ENCODE measurements around the gene FGD2.

Gene FGD2

GRCh38 chr6:36969988-36970891, 35.2 kb upstream of the FGD2 start:
- Histone ChIP-seq H3K27me3 (ENCODE audit: insufficient read depth, low read length) (no peaks in the 10 kb centered on the region), H3K9me2 (ENCODE audit: low read depth, low read length) (no peaks in the 10 kb centered on the region), H3K9ac (ENCODE audit: low read length) (no peak overlapping the region), H3K4me3 (ENCODE audit: low read depth, low read length, poor library complexity, severe bottlenecking) (no peak overlapping the region), H3K4me2 (ENCODE audit: low read length) (no peak overlapping the region), H2AFZ (ENCODE audit: low read length) (no peak overlapping the region), H3K79me2 (ENCODE audit: insufficient read depth, low read length) (no peaks in the 10 kb centered on the region), H3K9me3 (ENCODE audit: low read length) (no peaks in the 10 kb centered on the region), H3F3A (ENCODE audit: insufficient read depth, low read length) (no peaks in the 10 kb centered on the region), H3K36me3 (ENCODE audit: insufficient read depth, low read length) (peaks cover 82% of the 10 kb centered on the region), H4K20me1 (ENCODE audit: insufficient read depth, low read length) (no peaks in the 10 kb centered on the region), H3K4me1 (ENCODE audit: insufficient read depth, low read length, severe bottlenecking) (no peaks in the 10 kb centered on the region), H3K27ac (ENCODE audit: low read depth, low read length, poor library complexity, severe bottlenecking) (no peak overlapping the region)
- TF ChIP-seq EZH2 (IDR thresholded peaks at IDR 0.05; ENCODE audit: borderline replicate concordance, low read length) (no peak), CTCF (IDR thresholded peaks at IDR 0.05; ENCODE audit: low read length) (no peak)

GRCh38 chr6:36970892-36971842, 34.3 kb upstream of the FGD2 start:
- Histone ChIP-seq H3K9ac (ENCODE audit: low read length) (no peak overlapping the region), H3K27ac (ENCODE audit: low read depth, low read length, poor library complexity, severe bottlenecking) (no peak overlapping the region), H3K4me3 (ENCODE audit: low read depth, low read length, poor library complexity, severe bottlenecking) (no peak overlapping the region)

More at GRCh38 chr6:36970892-36971842, 34.3 kb upstream of the FGD2 start:
- H3K36me3 ChIP-seq (ENCODE audit: insufficient read depth, low read length) = peaks cover 91% of the 10 kb centered on the region
- H3F3A ChIP-seq (ENCODE audit: insufficient read depth, low read length) = no peaks in the 10 kb centered on the region
- no peaks in the 10 kb centered on the region for H3K4me1 ChIP-seq (ENCODE audit: insufficient read depth, low read length, severe bottlenecking)
- no peak for TF ChIP-seq CTCF (IDR thresholded peaks at IDR 0.05; ENCODE audit: low read length)
- TF ChIP-seq EZH2 (IDR thresholded peaks at IDR 0.05; ENCODE audit: borderline replicate concordance, low read length) = no peak
- no peaks in the 10 kb centered on the region for H4K20me1 ChIP-seq (ENCODE audit: insufficient read depth, low read length)
- no peaks in the 10 kb centered on the region for H3K9me2 ChIP-seq (ENCODE audit: low read depth, low read length)
- no peak overlapping the region for H3K4me2 ChIP-seq (ENCODE audit: low read length)
- no peak overlapping the region for H2AFZ ChIP-seq (ENCODE audit: low read length)
- no peaks in the 10 kb centered on the region for H3K79me2 ChIP-seq (ENCODE audit: insufficient read depth, low read length)
- H3K27me3 ChIP-seq (ENCODE audit: insufficient read depth, low read length) = no peaks in the 10 kb centered on the region
- no peaks in the 10 kb centered on the region for H3K9me3 ChIP-seq (ENCODE audit: low read length)

Measured in OCI-LY1 (cell line).